ENCODE data around the gene SMIM38.

SMIM38 gene

GRCh38 chr11:69152733-69153421, 2.9 kb upstream of the SMIM38 start:
- DNase-seq (ENCODE audit: low spot score): no peak
- in situ Hi-C loops (cut with MboI; ENCODE audit: low pct_unique_long_range_greater_than_20kb, low sequenced_read_pairs, unreplicated experiment): no loop called here
- no peak for TF ChIP-seq CTCF (IDR thresholded peaks at IDR 0.05; ENCODE audit: extremely low read depth, insufficient read depth, missing control alignments)

GRCh38 chr11:69153661-69154060, 2.1 kb upstream of the SMIM38 start:
- DNase-seq (ENCODE audit: low spot score): no peak
- in situ Hi-C loops (cut with MboI; ENCODE audit: low pct_unique_long_range_greater_than_20kb, low sequenced_read_pairs, unreplicated experiment): no loop called here
- TF ChIP-seq CTCF (IDR thresholded peaks at IDR 0.05; ENCODE audit: extremely low read depth, insufficient read depth, missing control alignments): no peak

- TF ChIP-seq CTCF (IDR thresholded peaks at IDR 0.05; ENCODE audit: extremely low read depth, insufficient read depth, missing control alignments): no peak
- DNase-seq (ENCODE audit: low spot score): no peak
- in situ Hi-C loops (cut with MboI; ENCODE audit: low pct_unique_long_range_greater_than_20kb, low sequenced_read_pairs, unreplicated experiment): no loop called here
Measured at GRCh38 chr11:69154211-69154913, 1.4 kb upstream of the SMIM38 start.

GRCh38 chr11:69154938-69155301, 815 bp upstream of the SMIM38 start:
- in situ Hi-C loops (cut with MboI; ENCODE audit: low pct_unique_long_range_greater_than_20kb, low sequenced_read_pairs, unreplicated experiment): no loop called here
- no peak for TF ChIP-seq CTCF (IDR thresholded peaks at IDR 0.05; ENCODE audit: extremely low read depth, insufficient read depth, missing control alignments)

GRCh38 chr11:69156235-69156639, 502 bp downstream of the SMIM38 start:
- no peak for TF ChIP-seq CTCF (IDR thresholded peaks at IDR 0.05; ENCODE audit: extremely low read depth, insufficient read depth, missing control alignments)
- in situ Hi-C loops (cut with MboI; ENCODE audit: low pct_unique_long_range_greater_than_20kb, low sequenced_read_pairs, unreplicated experiment): no loop called here
- peak; percentile 39 for DNase-seq (ENCODE audit: low spot score)

More at GRCh38 chr11:69154938-69155301, 815 bp upstream of the SMIM38 start:
- DNase-seq (ENCODE audit: low spot score): no peak

GRCh38 chr11:69156673-69157155, 979 bp downstream of the SMIM38 start:
- no peak for TF ChIP-seq CTCF (IDR thresholded peaks at IDR 0.05; ENCODE audit: extremely low read depth, insufficient read depth, missing control alignments)
- peak; percentile 40 for DNase-seq (ENCODE audit: low spot score)
- in situ Hi-C loops (cut with MboI; ENCODE audit: low pct_unique_long_range_greater_than_20kb, low sequenced_read_pairs, unreplicated experiment): no loop called here

All from GM13977 (cell line).